ENCODE data around the gene EPAS1. TPM values are rescaled to one million over a fixed set of nuclear protein-coding genes. Genes with fewer than 3 reads are reported as not detected.

Gene EPAS1
- total RNA-seq, 2 experiments from 2014 or later = 4.2 to 5.4 TPM

DNA sequence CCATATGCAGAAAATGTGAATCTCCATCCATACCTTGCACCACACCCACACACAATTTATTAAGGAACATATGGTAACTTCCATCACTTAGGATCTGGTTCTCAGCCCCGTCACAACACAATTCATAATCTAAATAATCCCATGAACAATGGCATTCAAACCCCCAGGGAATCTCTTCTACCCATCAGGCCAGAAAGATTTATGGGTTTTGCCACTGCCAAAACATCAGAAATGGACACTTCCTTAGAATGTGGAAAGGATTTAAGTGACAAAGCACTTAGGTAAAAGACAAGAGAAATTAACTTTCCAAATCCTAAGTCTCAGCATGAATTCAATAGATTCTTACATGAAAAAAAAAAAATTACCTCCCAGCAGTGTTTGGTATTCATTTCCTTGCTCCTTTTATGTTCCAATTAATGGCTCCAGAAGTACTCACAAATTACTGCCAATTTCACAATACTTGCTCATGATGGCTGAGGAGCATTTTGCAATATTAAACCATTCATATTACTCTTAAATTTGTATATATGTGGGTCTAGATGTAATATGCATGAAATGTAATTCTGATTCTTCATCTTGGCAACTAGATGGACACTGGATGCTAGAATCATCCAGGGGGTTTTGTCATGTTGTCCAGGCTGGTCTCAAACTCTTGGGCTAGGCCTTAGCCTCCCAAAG is 125.6 kb downstream of the EPAS1 start:
- CTCF ChIA-PET = no interaction called here
- no peaks in the 10 kb centered on the region for H3K36me3 Mint-ChIP-seq (ENCODE audit: low read depth)

DNA sequence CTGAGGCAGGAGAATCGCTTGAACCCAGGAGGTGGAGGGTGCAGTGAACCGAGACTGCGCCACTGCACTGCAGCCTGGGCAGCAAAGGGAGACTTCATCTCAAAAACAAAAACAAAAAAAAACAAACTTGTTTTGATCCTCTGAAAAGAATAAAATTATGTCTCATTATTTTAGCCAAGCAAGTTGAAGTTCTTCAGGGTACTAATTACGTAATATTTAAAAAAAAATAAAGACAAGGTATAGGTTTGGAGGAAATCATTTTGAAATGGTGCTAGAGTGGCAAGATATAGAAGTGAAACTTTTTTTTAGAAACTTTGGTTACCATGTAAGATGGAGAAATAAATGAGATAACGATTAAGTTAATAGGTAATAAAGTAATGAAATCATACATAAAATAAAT is 127.7 kb downstream of the EPAS1 start:
- intact Hi-C loops (cut with DNase I, micrococcal nuclease) = no loop called here
- Histone ChIP-seq H3K27ac (ENCODE audit: low read depth in 1 of 2, low read length in 2 of 2) (no peak overlapping the region), H3K4me1 (ENCODE audit: insufficient read depth, low read length) (no peaks in the 10 kb centered on the region), H3K9me3 (ENCODE audit: control insufficient read depth in 1 of 2, insufficient read depth in 1 of 2, low read length in 2 of 2) (peaks cover 0 to 12% of the 10 kb centered on the region in 2 experiments), H3K36me3 (ENCODE audit: insufficient read depth, low read length) (no peaks in the 10 kb centered on the region), H3K27me3 (ENCODE audit: control insufficient read depth in 1 of 2, insufficient read depth in 2 of 2, low read length in 2 of 2) (no peaks in the 10 kb centered on the region), H3K4me3 (ENCODE audit: low read length) (no peak overlapping the region)
- no peaks in the 10 kb centered on the region for H3K36me3 Mint-ChIP-seq (ENCODE audit: low read depth)
- peaks cover 1% of the 10 kb centered on the region for H3K4me1 Mint-ChIP-seq (ENCODE audit: low read depth)
- ChIA-PET CTCF (no interaction called here), POLR2A (no interaction called here)
- ATAC-seq (ENCODE audit: poor library complexity) (no peak), DNase-seq (no peak)
- H3K27me3 Mint-ChIP-seq = no peaks in the 10 kb centered on the region
- peaks cover 4% of the 10 kb centered on the region for H3K9me3 Mint-ChIP-seq
- no peak overlapping the region for H3K4me3 Mint-ChIP-seq
- TF ChIP-seq, protein P1, sequence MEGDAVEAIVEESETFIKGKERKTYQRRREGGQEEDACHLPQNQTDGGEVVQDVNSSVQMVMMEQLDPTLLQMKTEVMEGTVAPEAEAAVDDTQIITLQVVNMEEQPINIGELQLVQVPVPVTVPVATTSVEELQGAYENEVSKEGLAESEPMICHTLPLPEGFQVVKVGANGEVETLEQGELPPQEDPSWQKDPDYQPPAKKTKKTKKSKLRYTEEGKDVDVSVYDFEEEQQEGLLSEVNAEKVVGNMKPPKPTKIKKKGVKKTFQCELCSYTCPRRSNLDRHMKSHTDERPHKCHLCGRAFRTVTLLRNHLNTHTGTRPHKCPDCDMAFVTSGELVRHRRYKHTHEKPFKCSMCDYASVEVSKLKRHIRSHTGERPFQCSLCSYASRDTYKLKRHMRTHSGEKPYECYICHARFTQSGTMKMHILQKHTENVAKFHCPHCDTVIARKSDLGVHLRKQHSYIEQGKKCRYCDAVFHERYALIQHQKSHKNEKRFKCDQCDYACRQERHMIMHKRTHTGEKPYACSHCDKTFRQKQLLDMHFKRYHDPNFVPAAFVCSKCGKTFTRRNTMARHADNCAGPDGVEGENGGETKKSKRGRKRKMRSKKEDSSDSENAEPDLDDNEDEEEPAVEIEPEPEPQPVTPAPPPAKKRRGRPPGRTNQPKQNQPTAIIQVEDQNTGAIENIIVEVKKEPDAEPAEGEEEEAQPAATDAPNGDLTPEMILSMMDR (IDR thresholded peaks at IDR 0.05) = no peak
- no peak overlapping the region for H3K27ac Mint-ChIP-seq

More for the DNA sequence above, 125.6 kb downstream of the EPAS1 start:
- H3K27me3 ChIP-seq (ENCODE audit: control insufficient read depth in 1 of 2, insufficient read depth in 2 of 2, low read length in 2 of 2) = no peaks in the 10 kb centered on the region
- no peaks in the 10 kb centered on the region for H3K36me3 ChIP-seq (ENCODE audit: insufficient read depth, low read length)
- TF ChIP-seq, protein P1 (IDR thresholded peaks at IDR 0.05) = no peak
- Mint-ChIP-seq H3K27ac (no peak overlapping the region), H3K27me3 (no peaks in the 10 kb centered on the region), H3K4me3 (no peak overlapping the region), H3K9me3 (peaks cover 4% of the 10 kb centered on the region), H3K4me1 (ENCODE audit: low read depth) (no peaks in the 10 kb centered on the region)
- intact Hi-C loops (cut with DNase I, micrococcal nuclease) = no loop called here
- POLR2A ChIA-PET = no interaction called here
- no peak for ATAC-seq (ENCODE audit: poor library complexity)
- H3K4me1 ChIP-seq (ENCODE audit: insufficient read depth, low read length) = no peaks in the 10 kb centered on the region
- no peak for DNase-seq
- H3K27ac ChIP-seq (ENCODE audit: low read depth in 1 of 2, low read length in 2 of 2) = no peak overlapping the region
- peaks cover 0 to 5% of the 10 kb centered on the region in 2 experiments for H3K9me3 ChIP-seq (ENCODE audit: control insufficient read depth in 1 of 2, insufficient read depth in 1 of 2, low read length in 2 of 2)
- H3K4me3 ChIP-seq (ENCODE audit: low read length) = no peak overlapping the region

DNA sequence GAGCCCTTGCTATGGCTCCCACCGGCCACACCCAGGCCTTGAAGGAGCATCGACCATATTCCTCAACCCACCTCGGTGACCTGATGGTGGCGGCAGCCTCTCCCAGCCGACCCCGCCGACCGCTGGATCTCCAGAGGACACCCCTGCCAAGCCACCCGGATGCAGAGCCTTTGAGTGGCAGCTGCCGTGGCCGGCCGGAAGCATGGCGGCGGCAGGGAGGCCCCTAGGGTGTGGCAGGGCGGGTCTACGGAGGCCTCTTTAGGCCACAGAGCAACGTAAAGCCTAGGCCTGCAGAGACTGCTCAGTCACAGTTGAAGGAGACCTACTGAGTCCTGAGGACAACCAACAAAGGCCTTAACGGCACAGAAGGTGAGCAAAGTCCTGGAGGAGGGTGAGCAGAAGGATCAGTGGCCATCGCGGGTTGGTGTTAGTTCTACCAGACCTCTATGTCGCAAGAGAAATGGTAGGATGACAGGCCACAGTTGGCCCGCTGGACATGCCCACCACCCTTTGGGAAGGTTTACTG is 131.8 kb downstream of the EPAS1 start:
- Mint-ChIP-seq H3K4me1 (ENCODE audit: low read depth) (peaks cover 38% of the 10 kb centered on the region), H3K4me3 (no peak overlapping the region), H3K36me3 (ENCODE audit: low read depth) (no peaks in the 10 kb centered on the region), H3K27me3 (no peaks in the 10 kb centered on the region), H3K27ac (no peak overlapping the region), H3K9me3 (peaks cover 2% of the 10 kb centered on the region)
- Histone ChIP-seq H3K9me3 (ENCODE audit: control insufficient read depth in 1 of 2, insufficient read depth in 1 of 2, low read length in 2 of 2) (peaks cover 0 to 12% of the 10 kb centered on the region in 2 experiments), H3K27ac (ENCODE audit: low read depth in 1 of 2, low read length in 2 of 2) (no peak overlapping the region), H3K36me3 (ENCODE audit: insufficient read depth, low read length) (no peaks in the 10 kb centered on the region), H3K27me3 (ENCODE audit: control insufficient read depth in 1 of 2, insufficient read depth in 2 of 2, low read length in 2 of 2) (no peaks in the 10 kb centered on the region), H3K4me3 (ENCODE audit: low read length) (no peak overlapping the region), H3K4me1 (ENCODE audit: insufficient read depth, low read length) (peaks cover 12% of the 10 kb centered on the region)
- intact Hi-C loops (cut with DNase I, micrococcal nuclease) = no loop called here
- ChIA-PET POLR2A (no interaction called here), CTCF (no interaction called here)
- TF ChIP-seq, protein P1 (IDR thresholded peaks at IDR 0.05) = no peak
- ATAC-seq (ENCODE audit: poor library complexity) (no peak), DNase-seq (no peak)

Measured in CD4-positive, alpha-beta T cell (primary cell).